Heart right ventricle (tissue), 16 donors: ENCODE measurements around the gene CRYGB. TPM values are rescaled to one million over a fixed set of nuclear protein-coding genes. Genes with fewer than 3 reads are reported as not detected.

Source experiments
- ATAC-seq, 8 donors: fragments of 200-7000 bp; cut with Tn5 transposase; one replicate each; pipeline ENCODE4 v1.9.1; 2020; ENCODE audit warnings: mild to moderate bottlenecking in 8 of 8, moderate library complexity in 8 of 8, moderate number of reproducible peaks in 1 of 8
- DNase-seq, 2 donors: peaks; one replicate each; pipeline ENCODE4 v3.0.0-alpha.2; 2020
- H3K27ac ChIP-seq, 10 donors: fragments of 200-600 bp; sonication (generic) in 2 of 10; one replicate each; pipeline versions ENCODE4 v1.5.0 to v1.8.0; 2020 to 2022; ENCODE audit warnings: mild to moderate bottlenecking in 3 of 10
- H3K27me3 ChIP-seq, 7 donors: fragments of 200-600 bp; one replicate each; pipeline ENCODE4 v1.8.0; 2021 to 2022; ENCODE audit warnings: mild to moderate bottlenecking in 2 of 7
- H3K36me3 ChIP-seq, 9 donors: fragments of 200-600 bp; sonication (generic) in 1 of 9; one replicate each; pipeline versions ENCODE4 v1.5.0 to v1.8.0; 2020 to 2022; ENCODE audit warnings: mild to moderate bottlenecking in 2 of 9
- H3K4me1 ChIP-seq, 9 donors: fragments of 200-600 bp; sonication (generic) in 1 of 9; one replicate each; pipeline versions ENCODE4 v1.5.0 to v1.8.0; 2020 to 2022; ENCODE audit warnings: mild to moderate bottlenecking in 4 of 9
- H3K4me3 ChIP-seq, 10 donors: fragments of 200-600 bp; sonication (generic) in 2 of 10; one replicate each; pipeline versions ENCODE4 v1.5.0 to v1.8.0; 2020 to 2022; ENCODE audit warnings: mild to moderate bottlenecking in 7 of 10, moderate library complexity in 2 of 10
- H3K9me3 ChIP-seq, 11 donors: fragments of 200-600 bp in 10 of 11; sonication (generic) in 2 of 11; one replicate each; pipeline versions ENCODE4 v1.5.0 to v1.8.0; 2013 to 2022; ENCODE audit warnings: mild to moderate bottlenecking in 2 of 11, control low read depth in 1 of 11, moderate library complexity in 1 of 11
- CTCF ChIP-seq, 9 donors: fragments of 200-600 bp; sonication (generic) in 2 of 9; IDR thresholded peaks; one replicate each; pipeline versions ENCODE4 v1.5.0 to v1.8.0; 2021 to 2022; ENCODE audit warnings: antibody characterized with exemption in 9 of 9, mild to moderate bottlenecking in 5 of 9, moderate library complexity in 1 of 9
- WGBS, 2 donors: extraction: QIAGEN DNeasy Blood & Tissue Kit; methylation state at CpG; one replicate each; pipeline ENCODE4 v1.1.7; 2013; ENCODE audit warnings: inconsistent platforms in 1 of 2; 5-methylcytosine and 5-hydroxymethylcytosine counted together
- intact Hi-C, 10 donors: fragments of 100-400 bp; cut with DNase I; formaldehyde crosslinking; loops; one replicate each; pipeline versions ENCODE4 v1.11.1 to v1.14.2; 2022
- long read RNA-seq, 3 donors: library from polyadenylated mRNA; unstranded; transcript quantifications; one replicate each; pipeline ENCODE4 v2.0.0, GENCODE V29; 2020 to 2021
- polyA plus RNA-seq, 2 donors: library from polyadenylated mRNA; stranded (reverse); fragments of 200-250 nt; gene quantifications; one replicate each; pipeline ENCODE4 v1.2.3, GENCODE V29; 2013
- total RNA-seq, 10 donors: library from RNA; stranded (reverse); fragmentation: NEBNext Ultra II Directional in 3 of 10; extraction: Animal tissue kit (Norgen Biotek cat#: 25700) in 3 of 10; gene quantifications; one replicate each; pipeline versions ENCODE4 v1.2.1 to v1.2.4, GENCODE V29; 2021 to 2023
- donor health status: Arrhythmogenic right ventricular cardiomyopathy.
- donor health status: ischemic (EF 13 %, LVEDD 7.1; RV severe dilation, severe dysfunction).
- donor health status: healthy with polysubstance abuse.
- donor health status: DM: no; HTN: yes; CAD: no.
- donor health status: DM: no; HTN: no; CAD: no.
- donor health status: ischemic (EF 25% LVEDD 6.9; RV normal size, moderate dysfunction).
- donor health status: ischemic (EF 25% LVEDD 5.7; RV mildly dilated, moderate dysfunction).
- donor health status: healthy.
- donor health status: DM: yes; HTN: yes; CAD: no.
- donor health status: Ischemic cardiomyopathy.
- donor health status: ischemic (EF 35%, LVEDD 5.7; RV mildly dilated, moderate dysfunction).
- donor health status: nonischemic (EF 11% LVEDD 7.7; RV severe dilation, severe dysfunction).
- donor health status: DM: yes; HTN: yes; CAD: no.
- donor health status: PGD.
- donor health status: ischemic (EF 29% LVEDD 5.4; RV normal size, mild dysfunction).
- donor health status: nonischemic (EF 23%, LVEDD 6.1; RV moderate dilation, normal function).

Gene CRYGB
- not detected for total RNA-seq
- not detected for polyA plus RNA-seq
- long read RNA-seq, donor 1, result 0 reads
- long read RNA-seq, donor 2, result 0 reads
- long read RNA-seq, donor 3, result 0 reads

DNA sequence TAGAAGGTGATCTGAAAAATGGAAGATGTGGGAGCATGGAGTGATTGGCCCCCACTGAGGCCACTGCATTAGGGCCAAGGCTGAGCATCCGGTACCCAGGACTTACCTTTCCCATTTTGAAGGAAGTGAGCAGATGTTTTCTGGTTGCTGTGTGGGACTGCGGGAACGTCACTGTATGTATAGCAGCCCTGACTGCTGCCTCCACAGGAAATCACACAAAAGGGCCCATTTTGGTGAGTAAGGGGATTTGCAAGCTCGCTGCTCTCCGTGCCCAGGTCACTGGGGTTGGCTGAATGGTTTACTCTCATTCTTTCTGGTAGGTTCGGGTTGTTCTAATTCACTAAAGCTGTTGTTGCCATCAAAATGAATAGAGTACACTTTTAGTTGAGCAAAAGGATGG, at the start of gene CRYGB:
CRYGB (minus strand) TSS at position 153 of the 400 bp plus-strand sequence; CDS start at position 115, 38 bp downstream.
- DNase-seq, result no peak
- H3K36me3 ChIP-seq, result no peaks in the 10 kb centered on the region
- intact Hi-C loops, result no loop called here

GRCh38 chr2:208195531-208195930, 49.6 kb upstream of the CRYGB start:
- DNase-seq (no peak), ATAC-seq (no peak)
- Histone ChIP-seq H3K27ac (no peak overlapping the region), H3K27me3 (peaks cover 0 to 6% (median 0%) of the 10 kb centered on the region in 7 donors), H3K4me3 (no peak overlapping the region), H3K36me3 (no peaks in the 10 kb centered on the region), H3K4me1 (no peaks in the 10 kb centered on the region), H3K9me3 (no peaks in the 10 kb centered on the region)
- intact Hi-C loops, result no loop called here
- TF ChIP-seq CTCF (IDR thresholded peaks at IDR 0.05), result no peak
- 79 to 83% methylated on average over 3 of the region's 3 CpGs for WGBS, 2 donors

More for the DNA sequence above, at the start of gene CRYGB:
- TF ChIP-seq CTCF (IDR thresholded peaks at IDR 0.05), result no peak
- no peak for ATAC-seq
- Histone ChIP-seq H3K9me3 (peaks cover 0 to 1% (median 0%) of the 10 kb centered on the region in 11 donors), H3K27ac (no peak within 1 kb of the TSS), H3K4me3 (no peak within 1 kb of the TSS), H3K27me3 (no peaks in the 10 kb centered on the region), H3K4me1 (no peaks in the 10 kb centered on the region)
- WGBS, 2 donors, result 56 to 73% methylated on average over 6 of the region's 6 CpGs

DNA sequence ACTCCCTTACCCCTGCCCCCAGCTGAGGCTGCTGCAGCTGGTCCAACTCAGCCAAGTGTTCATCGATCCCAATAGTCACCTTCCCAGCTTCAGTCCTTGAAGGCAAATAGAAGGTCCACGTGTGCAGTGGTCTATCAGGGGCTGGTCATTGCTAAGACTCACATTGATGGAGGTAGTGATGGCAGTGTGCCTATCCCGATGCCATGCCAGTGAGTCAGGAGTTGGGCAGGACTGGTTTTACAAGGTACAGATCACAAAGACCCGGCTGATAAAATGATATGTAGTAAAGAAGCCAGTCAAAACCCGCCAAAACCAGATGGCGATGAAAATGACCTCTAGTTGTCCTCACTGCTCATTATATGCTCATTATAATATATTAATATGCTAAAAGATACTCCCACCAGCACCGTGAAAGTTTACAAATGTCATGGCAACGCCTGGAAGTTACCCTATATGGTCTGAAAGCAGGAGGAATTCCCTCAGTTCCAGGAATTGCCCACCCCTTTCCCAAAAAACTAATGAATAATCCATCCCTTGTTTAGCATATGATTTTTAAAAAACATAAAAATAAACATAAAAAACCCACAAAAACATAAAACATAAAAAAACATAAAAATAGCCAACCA, 46.8 kb upstream of the CRYGB start:
- Histone ChIP-seq H3K36me3 (no peaks in the 10 kb centered on the region), H3K27ac (no peak overlapping the region), H3K4me3 (no peak overlapping the region), H3K27me3 (peaks cover 0 to 16% (median 0%) of the 10 kb centered on the region in 7 donors), H3K9me3 (no peaks in the 10 kb centered on the region), H3K4me1 (no peaks in the 10 kb centered on the region)
- WGBS, 2 donors, result 90 to 91% methylated on average over 8 of the region's 8 CpGs
- no peak for TF ChIP-seq CTCF (IDR thresholded peaks at IDR 0.05)
- DNase-seq, result no peak
- ATAC-seq, result no peak
- intact Hi-C loops, result no loop called here

DNA sequence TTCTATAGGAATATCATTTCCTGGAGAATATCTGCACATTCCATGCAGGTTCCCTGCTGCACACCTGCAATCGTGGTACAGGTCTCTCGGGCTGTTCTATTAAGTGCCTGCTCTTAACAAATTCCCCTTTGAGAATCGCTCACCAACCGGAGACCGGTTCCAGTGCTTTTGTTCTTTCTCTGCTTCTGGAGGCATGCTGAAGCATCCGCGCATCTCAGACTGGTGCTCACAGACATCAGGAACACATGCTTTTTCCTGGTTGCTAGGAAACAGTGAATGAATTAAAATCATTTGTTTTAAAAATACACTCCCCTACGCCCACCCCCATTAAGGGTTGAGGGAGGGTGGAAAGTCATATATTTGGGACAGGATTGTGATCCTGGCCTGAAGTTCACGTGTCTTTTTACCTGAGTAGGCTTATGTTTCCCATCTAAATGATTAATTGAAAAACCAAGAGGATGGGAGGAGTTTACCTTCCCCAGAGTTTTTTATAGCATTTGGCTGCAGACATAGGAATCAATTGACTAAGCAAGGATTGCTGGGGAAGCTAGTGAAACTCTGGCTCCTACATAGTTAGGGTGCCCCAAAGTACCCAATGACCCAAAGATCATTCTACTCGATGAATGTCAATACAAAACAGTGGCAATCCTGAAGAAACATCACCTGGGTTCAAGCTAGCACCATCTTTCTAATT, 44.0 kb upstream of the CRYGB start, which contains the start of gene C2orf80:
C2orf80 (minus strand) TSS at position 221 of the 694 bp plus-strand sequence. CDS start 3,044 bp downstream, outside the sequence.
- no peak for ATAC-seq
- Histone ChIP-seq H3K36me3 (no peaks in the 10 kb centered on the region), H3K27ac (no peak within 1 kb of the TSS), H3K4me3 (no peak within 1 kb of the TSS), H3K27me3 (peaks cover 0 to 32% (median 12%) of the 10 kb centered on the region in 7 donors), H3K4me1 (no peaks in the 10 kb centered on the region), H3K9me3 (no peaks in the 10 kb centered on the region)
- WGBS, 2 donors, result 78 to 79% methylated on average over 10 of the region's 10 CpGs
- TF ChIP-seq CTCF (IDR thresholded peaks at IDR 0.05), result no peak
- intact Hi-C loops, result no loop called here
- no peak for DNase-seq
